B cell (primary cell): ENCODE measurements around the gene PPAN. TPM values are rescaled to one million over a fixed set of nuclear protein-coding genes. Genes with fewer than 3 reads are reported as not detected.
A peak's percentile ranks its signal among the peaks of the same experiment; 100 is the strongest.

ENCODE experiments used
- ATAC-seq: fragments of 200-7000 bp; cut with Tn5 transposase; one replicate; pipeline ENCODE4 v1.10.0; 2021; ENCODE audit warnings: low read depth, mild to moderate bottlenecking, moderate number of reproducible peaks, moderate library complexity
- CTCF ChIA-PET: fragments of 350-600 bp; sonication (Branson Sonifier 250); formaldehyde crosslinking; loops from one replicate; lab custom pipeline; 2021; ENCODE audit warnings: antibody characterized with exemption, inconsistent platforms; lab: Charles Lee
- POLR2A ChIA-PET: fragments of 350-600 bp; sonication (Branson Sonifier 250); formaldehyde crosslinking; loops from one replicate; lab custom pipeline; 2021; ENCODE audit warnings: antibody characterized with exemption; lab: Charles Lee
- DNase-seq: peaks from one replicate; pipeline ENCODE4 v3.0.0; 2013
- H2AFZ ChIP-seq: 2 replicates; pipeline ENCODE4 v1.6.1; 2012; ENCODE audit warnings: mild to moderate bottlenecking, low read depth, low read length; ENCODE audit not compliant: insufficient read depth, poor library complexity, severe bottlenecking
- H3K27ac ChIP-seq, 2 donors: 1 replicate in 1 of 2; 2 replicates in 1 of 2; pipeline ENCODE4 v1.5.1; 2012 to 2013; ENCODE audit warnings: low read length in 2 of 2, mild to moderate bottlenecking in 2 of 2, moderate library complexity in 1 of 2
- H3K27me3 ChIP-seq, 4 experiments: fragments of 200-600 bp in 1 of 4; sonication (generic) in 1 of 4; replicated peaks in 1 of 4; 1 replicate in 2 of 4; 2 replicates in 2 of 4; pipeline versions ENCODE4 v1.6.1 to v1.7.0; 2013 to 2016; ENCODE audit warnings: low read length in 3 of 4, mild to moderate bottlenecking in 2 of 4, mixed read lengths in 1 of 4, moderate library complexity in 1 of 4; ENCODE audit not compliant: insufficient read depth in 4 of 4, control insufficient read depth in 3 of 4; ENCODE audit errors: control extremely low read depth in 1 of 4
- H3K36me3 ChIP-seq, 2 experiments: replicated peaks in 1 of 2; 1 replicate in 1 of 2; 2 replicates in 1 of 2; pipeline versions ENCODE4 v1.6.1 to v1.7.1; 2013; ENCODE audit warnings: low read length in 1 of 2; ENCODE audit not compliant: insufficient read depth in 2 of 2, control insufficient read depth in 1 of 2; ENCODE audit errors: control extremely low read depth in 1 of 2, extremely low read depth in 1 of 2
- H3K4me1 ChIP-seq, 2 donors: fragments of 200-600 bp in 1 of 2; sonication (generic) in 1 of 2; 1 replicate in 1 of 2; 2 replicates in 1 of 2; pipeline versions ENCODE4 v1.5.1 to v1.6.1; 2013 to 2017; ENCODE audit warnings: low read length in 2 of 2; ENCODE audit not compliant: control insufficient read depth in 2 of 2, insufficient read depth in 2 of 2
- H3K4me2 ChIP-seq: replicated peaks from 2 replicates; pipeline ENCODE3; 2012; ENCODE audit warnings: mild to moderate bottlenecking, low read depth, low read length; ENCODE audit not compliant: poor library complexity, severe bottlenecking
- H3K4me3 ChIP-seq, 5 experiments: fragments of 200-600 bp in 1 of 5; sonication (generic) in 1 of 5; 1 replicate in 3 of 5; 2 replicates in 2 of 5; pipeline versions ENCODE4 v1.5.1 to v1.7.0; 2011 to 2016; ENCODE audit warnings: low read length in 4 of 5, mild to moderate bottlenecking in 4 of 5, low read depth in 2 of 5, control low read depth in 1 of 5, moderate library complexity in 1 of 5; ENCODE audit not compliant: insufficient read depth in 1 of 5; ENCODE audit errors: control extremely low read depth in 1 of 5, extremely low read depth in 1 of 5
- H3K79me2 ChIP-seq: fragments of 200-600 bp; sonication (generic); one replicate; pipeline ENCODE4 v1.6.0; 2016; ENCODE audit warnings: low read length; ENCODE audit not compliant: control insufficient read depth, insufficient read depth
- H3K9ac ChIP-seq: fragments of 200-600 bp; sonication (generic); 2 replicates; pipeline ENCODE4 v1.6.1; 2017; ENCODE audit warnings: mild to moderate bottlenecking, low read length, moderate library complexity
- H3K9me3 ChIP-seq, 3 donors: one replicate each; pipeline versions ENCODE4 v1.6.1 to v1.7.1; 2013; ENCODE audit warnings: low read length in 2 of 3; ENCODE audit not compliant: control insufficient read depth in 2 of 3, insufficient read depth in 1 of 3; ENCODE audit errors: control extremely low read depth in 1 of 3
- H4K20me1 ChIP-seq: 2 replicates; pipeline ENCODE4 v1.6.0; 2012; ENCODE audit warnings: mild to moderate bottlenecking, low read length; ENCODE audit not compliant: insufficient read depth, control insufficient read depth, poor library complexity, severe bottlenecking
- H3K27ac Mint-ChIP-seq: one replicate; pipeline ENCODE4 v1.8.0; 2021; ENCODE audit warnings: mixed read lengths
- H3K27me3 Mint-ChIP-seq: one replicate; pipeline ENCODE4 v1.8.0; 2021; ENCODE audit warnings: mixed read lengths
- H3K4me1 Mint-ChIP-seq: one replicate; pipeline ENCODE4 v1.8.0; 2021; ENCODE audit warnings: mixed read lengths
- H3K4me3 Mint-ChIP-seq: one replicate; pipeline ENCODE4 v1.8.0; 2021; ENCODE audit warnings: mixed read lengths
- H3K9me3 Mint-ChIP-seq: one replicate; pipeline ENCODE4 v1.8.0; 2022; ENCODE audit warnings: mixed read lengths; ENCODE audit not compliant: insufficient read depth
- EZH2 ChIP-seq: IDR thresholded peaks from 2 replicates; pipeline ENCODE4 v1.6.1; 2012; ENCODE audit warnings: borderline replicate concordance, low read depth, mild to moderate bottlenecking, moderate library complexity, low read length; ENCODE audit not compliant: insufficient read depth, poor library complexity, severe bottlenecking
- WGBS: methylation state at CpG from one replicate; pipeline ENCODE4 v1.1.5; 2013; ENCODE audit warnings: missing lambda C conversion rate; ENCODE audit not compliant: insufficient coverage; 5-methylcytosine and 5-hydroxymethylcytosine counted together
- intact Hi-C: fragments of 100-400 bp; cut with micrococcal nuclease; formaldehyde crosslinking; loops from one replicate; pipeline ENCODE4 v1.10.0; 2022
- polyA plus RNA-seq: library from polyadenylated mRNA; depleted of rRNA; stranded (reverse); fragments of >200 nt; gene quantifications from 2 replicates; pipeline ENCODE4 v1.2.3, GENCODE V29; 2012
- small RNA-seq: library from RNA; depleted of rRNA; stranded (forward); fragments of <200 nt; gene quantifications from one replicate; pipeline ENCODE3, GENCODE V24; 2012; ENCODE audit warnings: low replicate concordance, low read depth; ENCODE audit not compliant: insufficient read length
- total RNA-seq, 2 donors: library from RNA; stranded (reverse); fragments of 120-200 nt in 1 of 2; gene quantifications; 1 replicate in 1 of 2; 2 replicates in 1 of 2; pipeline versions ENCODE4 v1.2.3 to v1.2.4, GENCODE V29; 2013 to 2022
- TF ChIP-seq, protein P1 (sequence below): fragments of 200-600 bp; IDR thresholded peaks from one replicate; pipeline ENCODE4 v1.8.0; 2022; ENCODE audit warnings: antibody characterized with exemption, mild to moderate bottlenecking

Gene PPAN
- total and polyA plus RNA-seq, 2 donors (not counting 1 experiment from before 2014, with no cell fraction given), result 42.2 to 88.0 TPM

DNA sequence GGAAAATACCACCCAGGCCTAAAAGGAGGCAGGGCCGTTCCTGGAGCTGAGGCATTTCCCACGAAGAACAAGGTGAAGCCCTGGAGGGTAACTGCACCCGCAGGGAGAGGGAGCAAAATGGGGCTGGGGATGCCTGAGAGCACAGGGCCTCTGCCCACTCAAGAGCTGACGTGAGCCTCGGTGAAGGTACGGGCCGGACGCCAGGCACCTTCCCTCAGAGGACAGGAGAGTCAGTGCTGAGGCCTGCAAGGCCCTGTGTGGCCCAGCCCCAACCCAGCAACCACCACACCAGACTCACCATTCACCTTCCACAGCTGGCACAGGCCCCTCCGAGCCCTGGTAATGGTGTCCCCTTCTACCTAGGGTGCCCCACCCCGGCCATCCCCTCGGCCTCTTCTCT is 52.3 kb downstream of the PPAN start:
- TF ChIP-seq EZH2, result no peak
- TF ChIP-seq, protein P1, sequence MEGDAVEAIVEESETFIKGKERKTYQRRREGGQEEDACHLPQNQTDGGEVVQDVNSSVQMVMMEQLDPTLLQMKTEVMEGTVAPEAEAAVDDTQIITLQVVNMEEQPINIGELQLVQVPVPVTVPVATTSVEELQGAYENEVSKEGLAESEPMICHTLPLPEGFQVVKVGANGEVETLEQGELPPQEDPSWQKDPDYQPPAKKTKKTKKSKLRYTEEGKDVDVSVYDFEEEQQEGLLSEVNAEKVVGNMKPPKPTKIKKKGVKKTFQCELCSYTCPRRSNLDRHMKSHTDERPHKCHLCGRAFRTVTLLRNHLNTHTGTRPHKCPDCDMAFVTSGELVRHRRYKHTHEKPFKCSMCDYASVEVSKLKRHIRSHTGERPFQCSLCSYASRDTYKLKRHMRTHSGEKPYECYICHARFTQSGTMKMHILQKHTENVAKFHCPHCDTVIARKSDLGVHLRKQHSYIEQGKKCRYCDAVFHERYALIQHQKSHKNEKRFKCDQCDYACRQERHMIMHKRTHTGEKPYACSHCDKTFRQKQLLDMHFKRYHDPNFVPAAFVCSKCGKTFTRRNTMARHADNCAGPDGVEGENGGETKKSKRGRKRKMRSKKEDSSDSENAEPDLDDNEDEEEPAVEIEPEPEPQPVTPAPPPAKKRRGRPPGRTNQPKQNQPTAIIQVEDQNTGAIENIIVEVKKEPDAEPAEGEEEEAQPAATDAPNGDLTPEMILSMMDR, result no peak
- Histone ChIP-seq H3K4me3 (no peak overlapping the region), H3K36me3 (peaks cover 0 to 82% of the 10 kb centered on the region in 2 experiments), H3K9ac (no peak overlapping the region), H3K79me2 (no peaks in the 10 kb centered on the region), H3K4me2 (no peak overlapping the region), H3K27ac (no peak overlapping the region), H3K27me3 (no peaks in the 10 kb centered on the region), H2AFZ (no peak overlapping the region), H4K20me1 (no peaks in the 10 kb centered on the region), H3K4me1 (no peaks in the 10 kb centered on the region), H3K9me3 (no peaks in the 10 kb centered on the region)
- no peaks in the 10 kb centered on the region for H3K4me1 Mint-ChIP-seq
- DNase-seq (no peak), ATAC-seq (no peak)
- CTCF ChIA-PET, result interaction anchor here (1.1 kb wide), 1 partner anchor 92 kb away, joined by 3 read pairs; no protein-coding TSS in a partner anchor
- no peak overlapping the region for H3K4me3 Mint-ChIP-seq
- no peaks in the 10 kb centered on the region for H3K27me3 Mint-ChIP-seq
- intact Hi-C loops, result no loop called here
- whole genome bisulfite sequencing, result 100% methylated on average over 11 of the region's 11 CpGs
- POLR2A ChIA-PET, result no interaction called here
- H3K27ac Mint-ChIP-seq, result no peak overlapping the region
- no peaks in the 10 kb centered on the region for H3K9me3 Mint-ChIP-seq

DNA sequence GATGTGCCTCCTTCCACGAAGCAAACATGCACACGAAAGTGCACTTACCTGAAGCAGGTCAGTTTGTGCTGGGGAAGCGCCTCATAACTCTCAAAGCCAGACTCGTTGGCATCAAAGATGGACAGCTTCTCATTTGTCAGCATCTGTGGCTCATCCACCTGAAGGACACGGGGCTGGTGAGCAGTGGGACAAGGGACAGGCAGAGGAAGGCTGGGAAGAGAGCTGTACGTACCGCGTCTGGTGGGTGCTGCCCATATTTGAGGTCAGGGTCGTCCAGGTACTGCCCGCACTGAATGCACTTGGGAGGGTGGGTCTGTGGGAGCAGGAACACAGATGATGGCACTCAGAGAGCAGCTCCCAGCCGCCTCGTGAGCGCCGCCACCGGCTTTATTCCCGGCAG is 53.4 kb downstream of the PPAN start:
- Histone ChIP-seq H3K4me3 (no peak overlapping the region), H3K4me1 (no peaks in the 10 kb centered on the region), H3K36me3 (peaks cover 0 to 76% of the 10 kb centered on the region in 2 experiments), H4K20me1 (no peaks in the 10 kb centered on the region), H3K79me2 (no peaks in the 10 kb centered on the region), H2AFZ (no peak overlapping the region), H3K27ac (no peak overlapping the region), H3K27me3 (no peaks in the 10 kb centered on the region), H3K9ac (no peak overlapping the region), H3K9me3 (no peaks in the 10 kb centered on the region), H3K4me2 (no peak overlapping the region)
- POLR2A ChIA-PET, result no interaction called here
- H3K27ac Mint-ChIP-seq, result no peak overlapping the region
- no peak for TF ChIP-seq EZH2
- TF ChIP-seq, protein P1, result no peak
- intact Hi-C loops, result no loop called here
- H3K9me3 Mint-ChIP-seq, result no peaks in the 10 kb centered on the region
- H3K4me3 Mint-ChIP-seq, result no peak overlapping the region
- ATAC-seq (no peak), DNase-seq (no peak)
- H3K27me3 Mint-ChIP-seq, result no peaks in the 10 kb centered on the region
- H3K4me1 Mint-ChIP-seq, result no peaks in the 10 kb centered on the region
- 96% methylated on average over 16 of the region's 16 CpGs for WGBS
- CTCF ChIA-PET, result interaction anchor here (0.7 to 1.1 kb wide), 3 partner anchors 16 to 91 kb away, joined by 3 to 4 read pairs (median 3); no protein-coding TSS in a partner anchor

Small RNA genes within 50 kb of the gene (small RNA-seq; reads per million reads assigned to genes)
- gene SNORD105 (703 reads per million, percentile 98 among the genes with 10 or more reads in this experiment), gene SNORD105B (1,370 reads per million, percentile 98 among the genes with 10 or more reads in this experiment)

Other genes with a start within 250 kb of the PPAN start
- not detected in 2 replicates for gene OLFM2, start 169.8 kb upstream of the PPAN start, total RNA-seq
- 0.15 TPM in 1 of 2 replicates, not detected in the other for gene OLFM2, start 169.8 kb upstream of the PPAN start, polyA plus RNA-seq
- gene COL5A3, start 95.9 kb upstream of the PPAN start, total RNA-seq, result not detected in 2 replicates
- gene COL5A3, start 95.9 kb upstream of the PPAN start, polyA plus RNA-seq, result 0.01 and 0.04 TPM in 2 replicates
- gene RDH8, start 92.9 kb upstream of the PPAN start, total RNA-seq, result not detected in 2 replicates
- gene RDH8, start 92.9 kb upstream of the PPAN start, polyA plus RNA-seq, result not detected in 2 replicates
- 95.8 and 109 TPM in 2 replicates for gene SHFL, start 20.0 kb upstream of the PPAN start, total RNA-seq
- 176 and 205 TPM in 2 replicates for gene SHFL, start 20.0 kb upstream of the PPAN start, polyA plus RNA-seq
- gene ANGPTL6, start 3.7 kb upstream of the PPAN start, total RNA-seq, result 18.1 and 20.3 TPM in 2 replicates
- gene ANGPTL6, start 3.7 kb upstream of the PPAN start, polyA plus RNA-seq, result 13.2 and 23.5 TPM in 2 replicates
- gene P2RY11, start 5.3 kb downstream of the PPAN start, total RNA-seq, result 27.1 and 28.3 TPM in 2 replicates
- 25.8 and 29.7 TPM in 2 replicates for gene P2RY11, start 5.3 kb downstream of the PPAN start, polyA plus RNA-seq
- 261 and 270 TPM in 2 replicates for gene EIF3G, start 13.5 kb downstream of the PPAN start, total RNA-seq
- 295 and 308 TPM in 2 replicates for gene EIF3G, start 13.5 kb downstream of the PPAN start, polyA plus RNA-seq
- gene DNMT1, start 88.6 kb downstream of the PPAN start, total RNA-seq, result 108 and 119 TPM in 2 replicates
- 53.0 and 60.2 TPM in 2 replicates for gene DNMT1, start 88.6 kb downstream of the PPAN start, polyA plus RNA-seq
- 3.6 and 4.4 TPM in 2 replicates for gene S1PR2, start 125.0 kb downstream of the PPAN start, total RNA-seq
- gene S1PR2, start 125.0 kb downstream of the PPAN start, polyA plus RNA-seq, result 1.8 and 8.9 TPM in 2 replicates
- gene MRPL4, start 145.9 kb downstream of the PPAN start, total RNA-seq, result 39.8 and 40.1 TPM in 2 replicates
- gene MRPL4, start 145.9 kb downstream of the PPAN start, polyA plus RNA-seq, result 67.8 and 81.1 TPM in 2 replicates
- gene ICAM1, start 164.8 kb downstream of the PPAN start, total RNA-seq, result 7.3 and 10.2 TPM in 2 replicates
- 11.9 and 63.9 TPM in 2 replicates for gene ICAM1, start 164.8 kb downstream of the PPAN start, polyA plus RNA-seq
- 0.44 and 0.51 TPM in 2 replicates for gene ICAM4, start 180.6 kb downstream of the PPAN start, total RNA-seq
- 0.71 and 0.78 TPM in 2 replicates for gene ICAM4, start 180.6 kb downstream of the PPAN start, polyA plus RNA-seq
- gene ICAM5, start 183.6 kb downstream of the PPAN start, total RNA-seq, result 0.34 and 0.54 TPM in 2 replicates
- gene ICAM5, start 183.6 kb downstream of the PPAN start, polyA plus RNA-seq, result 0.14 TPM in 1 of 2 replicates, not detected in the other
- gene ZGLP1, start 203.5 kb downstream of the PPAN start, total RNA-seq, result 6.4 and 7.4 TPM in 2 replicates
- gene ZGLP1, start 203.5 kb downstream of the PPAN start, polyA plus RNA-seq, result 3.3 and 8.0 TPM in 2 replicates
- 13.6 and 13.9 TPM in 2 replicates for gene FDX2, start 209.7 kb downstream of the PPAN start, total RNA-seq
- 13.8 and 21.5 TPM in 2 replicates for gene FDX2, start 209.7 kb downstream of the PPAN start, polyA plus RNA-seq
- gene RAVER1, start 227.2 kb downstream of the PPAN start, total RNA-seq, result 54.6 and 62.7 TPM in 2 replicates
- gene RAVER1, start 227.2 kb downstream of the PPAN start, polyA plus RNA-seq, result 21.0 and 27.3 TPM in 2 replicates
- gene ICAM3, start 233.3 kb downstream of the PPAN start, total RNA-seq, result 110 and 119 TPM in 2 replicates
- gene ICAM3, start 233.3 kb downstream of the PPAN start, polyA plus RNA-seq, result 154 and 223 TPM in 2 replicates